Ovary (tissue), 9 donors: Measurements from ENCODE around the gene SLC7A10. TPM values are rescaled to one million over a fixed set of nuclear protein-coding genes. Genes with fewer than 3 reads are reported as not detected.

Source experiments
- DNase-seq, 5 donors: peaks; one replicate each; pipeline ENCODE4 v3.0.0-alpha.2; 2019 to 2020
- H3K27ac ChIP-seq, 2 donors: fragments of 200-600 bp; one replicate each; pipeline versions ENCODE4 v1.5.1 to v1.8.0; 2019 to 2022
- H3K27me3 ChIP-seq: fragments of 200-600 bp; one replicate; pipeline ENCODE4 v1.8.0; 2022
- H3K36me3 ChIP-seq: fragments of 200-600 bp; sonication (generic); one replicate; pipeline ENCODE4 v1.5.1; 2019
- H3K4me1 ChIP-seq: one replicate; pipeline ENCODE4 v1.8.1; 2013; ENCODE audit warnings: mild to moderate bottlenecking, moderate library complexity; ENCODE audit not compliant: insufficient read depth
- H3K4me3 ChIP-seq: fragments of 200-600 bp; sonication (generic); one replicate; pipeline ENCODE4 v1.5.1; 2017
- H3K9me3 ChIP-seq, 2 donors: fragments of 200-600 bp in 1 of 2; sonication (generic) in 1 of 2; one replicate each; pipeline versions ENCODE4 v1.5.1 to v1.8.1; 2013 to 2019; ENCODE audit warnings: mild to moderate bottlenecking in 1 of 2, moderate library complexity in 1 of 2
- CTCF ChIP-seq, 3 donors: fragments of 450-650 bp in 2 of 3; fragments of 200-600 bp in 1 of 3; IDR thresholded peaks; one replicate each; pipeline versions ENCODE4 v1.5.1 to v1.8.0; 2016 to 2022; ENCODE audit warnings: antibody characterized with exemption in 3 of 3, mild to moderate bottlenecking in 1 of 3
- EP300 ChIP-seq: sonication (generic); formaldehyde crosslinking; IDR thresholded peaks from one replicate; pipeline ENCODE4 v1.6.1; 2017; ENCODE audit warnings: antibody characterized with exemption
- POLR2A ChIP-seq: fragments of 450-650 bp; IDR thresholded peaks from one replicate; pipeline ENCODE4 v1.6.1; 2017; ENCODE audit warnings: antibody characterized with exemption, mild to moderate bottlenecking, moderate library complexity
- WGBS, 3 donors: extraction: QIAGEN DNeasy Blood & Tissue Kit in 1 of 3; methylation state at CpG; one replicate each; pipeline versions ENCODE4 v1.1.5 to v1.1.7; 2013 to 2017; 5-methylcytosine and 5-hydroxymethylcytosine counted together
- intact Hi-C, 4 donors: fragments of 100-400 bp; cut with DNase I; formaldehyde crosslinking; loops; one replicate each; pipeline versions ENCODE4 v1.11.0 to v1.15.1; 2022 to 2023
- polyA plus RNA-seq, 2 donors: library from polyadenylated mRNA; stranded (reverse); fragments of 200-250 nt in 1 of 2; fragments of 350-450 nt in 1 of 2; fragmentation: Illumina TruSeq in 1 of 2; extraction: RNeasy Lipid Tissue Mini Kit (QIAGEN cat#74804) in 1 of 2; gene quantifications; one replicate each; pipeline ENCODE4 v1.2.3, GENCODE V29; 2013 to 2014
- total RNA-seq, 7 donors: library from RNA; depleted of rRNA in 2 of 7; stranded (reverse); fragments of >200 nt in 2 of 7; fragmentation: NEBNext Ultra II Directional in 3 of 7; extraction: Animal tissue kit (Norgen Biotek cat#: 25700) in 3 of 7; gene quantifications; one replicate each; pipeline versions ENCODE4 v1.1.0 to v1.2.4, GENCODE V29; 2016 to 2023
- donor health status: DM: no; HTN: no; CAD: no; lungs with moderate emphysema.
- donor health status: DM: no; HTN: no; CAD: no.
- donor health status: Bipolar disorder and iron deficiency.
- donor health status: DM: yes; HTN: yes; CAD: no.
- donor health status: DM: no; HTN: no; CAD: no.
- donor health status: DM: yes; HTN: yes; CAD: no.

The SLC7A10 gene
- total and polyA plus RNA-seq, 9 donors, result not detected

DNA sequence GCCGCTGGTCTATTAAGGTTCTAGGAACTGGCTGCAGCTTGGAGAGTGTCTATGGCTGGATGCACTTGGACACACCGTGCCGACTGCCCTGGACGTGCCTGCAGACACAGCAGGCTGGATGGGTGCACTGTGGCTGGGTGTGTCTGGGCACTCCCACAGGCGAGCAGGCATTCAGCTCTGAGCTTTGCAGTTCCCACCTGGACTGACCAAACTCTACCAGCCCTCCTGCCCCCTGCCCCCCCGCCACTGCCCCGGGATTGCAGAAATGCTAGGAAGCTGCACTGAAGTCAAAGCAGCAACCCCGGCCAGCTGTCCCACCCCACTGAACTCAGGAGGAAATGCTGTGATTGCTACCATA is 38.5 kb downstream of the SLC7A10 start:
- TF ChIP-seq POLR2A, result no peak
- no peak for TF ChIP-seq CTCF (IDR thresholded peaks at IDR 0.05)
- no peak for TF ChIP-seq EP300
- intact Hi-C loops, result loop anchor here in 2 of 4 donors (5.0 to 10.0 kb wide), 2 partner anchors 45 to 52 kb away; partner anchors contain the start of gene WDR88 (in 1 of the 2)
- DNase-seq, result no peak

GRCh38 chr19:33186431-33187182 is 39.0 kb downstream of the SLC7A10 start:
- Histone ChIP-seq H3K4me1 (no peaks in the 10 kb centered on the region), H3K4me3 (no peak overlapping the region), H3K27ac (no peak overlapping the region), H3K9me3 (no peaks in the 10 kb centered on the region), H3K36me3 (no peaks in the 10 kb centered on the region), H3K27me3 (no peaks in the 10 kb centered on the region)
- TF ChIP-seq POLR2A, result no peak
- TF ChIP-seq EP300, result no peak
- TF ChIP-seq CTCF (IDR thresholded peaks at IDR 0.05), result no peak
- no peak for DNase-seq
- 66 to 77% (median 66%) methylated on average over 11 of the region's 11 CpGs for WGBS, 3 donors
- intact Hi-C loops, result loop anchor here in 2 of 4 donors (5.0 to 10.0 kb wide), 2 partner anchors 44 to 52 kb away; partner anchors contain the start of gene WDR88 (in 1 of the 2)

More for the DNA sequence above, 38.5 kb downstream of the SLC7A10 start:
- Histone ChIP-seq H3K36me3 (no peaks in the 10 kb centered on the region), H3K9me3 (no peaks in the 10 kb centered on the region), H3K4me3 (no peak overlapping the region), H3K27ac (no peak overlapping the region), H3K27me3 (no peaks in the 10 kb centered on the region), H3K4me1 (no peaks in the 10 kb centered on the region)
- WGBS, 3 donors, result 72 to 73% (median 72%) methylated on average over 8 of the region's 8 CpGs

GRCh38 chr19:33177417-33177979 is 48.2 kb downstream of the SLC7A10 start:
- no peaks in the 10 kb centered on the region for H3K9me3 ChIP-seq
- peaks cover 7% of the 10 kb centered on the region for H3K4me1 ChIP-seq
- no peaks in the 10 kb centered on the region for H3K36me3 ChIP-seq
- 0 to 2% (median 0%) methylated on average over 30 to 38 of the region's 38 CpGs for WGBS, 3 donors
- peak overlapping the region; percentile 67 for H3K4me3 ChIP-seq
- H3K27me3 ChIP-seq, result no peaks in the 10 kb centered on the region
- no peak for DNase-seq
- H3K27ac ChIP-seq, result peak overlapping the region; percentile 49 to 88
- TF ChIP-seq CTCF (IDR thresholded peaks at IDR 0.05), result peak in 2 of 3 donors; percentile 45 to 73
- no peak for TF ChIP-seq POLR2A
- no peak for TF ChIP-seq EP300
- intact Hi-C loops, result no loop called here

- intact Hi-C loops, result no loop called here
- peak overlapping the region; percentile 49 to 90 for H3K27ac ChIP-seq
- peaks cover 7% of the 10 kb centered on the region for H3K4me1 ChIP-seq
- peak; percentile 61 for TF ChIP-seq POLR2A
- no peak for TF ChIP-seq EP300
- peak in 1 of 3 donors; percentile 41 for TF ChIP-seq CTCF (IDR thresholded peaks at IDR 0.05)
- no peaks in the 10 kb centered on the region for H3K9me3 ChIP-seq
- peak; percentile 94 to 99 (median 98) for DNase-seq
- H3K36me3 ChIP-seq, result no peaks in the 10 kb centered on the region
- H3K27me3 ChIP-seq, result no peaks in the 10 kb centered on the region
- H3K4me3 ChIP-seq, result peak overlapping the region; percentile 67
- WGBS, 3 donors, result 0 to 1% (median 1%) methylated on average over 57 to 65 of the region's 65 CpGs
Observed at GRCh38 chr19:33176670-33177416, 48.8 kb downstream of the SLC7A10 start.
